T-helper 17 cell (primary cell): ENCODE data around the gene NTN4. TPM values are rescaled to one million over a fixed set of nuclear protein-coding genes. Genes with fewer than 3 reads are reported as not detected.
"Not testable (repeated sequence)": the region's sequence is repeated elsewhere in the genome, so short reads cannot be mapped to it uniquely, and the experiment has no call there.

Experiments
- ATAC-seq: fragments of 150-1000 bp; cut with Tn5 transposase; 2 replicates; pipeline ENCODE4 v1.10.0; 2021; ENCODE audit warnings: mild to moderate bottlenecking, moderate library complexity
- DNase-seq, 3 donors: peaks; one replicate each; pipeline versions ENCODE4 v3.0.0 to v3.0.0-alpha.2; 2020 to 2021
- H3K9me3 ChIP-seq: one replicate; pipeline ENCODE4 v1.7.0; 2013; ENCODE audit warnings: low read length, mild to moderate bottlenecking; ENCODE audit not compliant: control insufficient read depth, poor library complexity, severe bottlenecking
- H3K27ac Mint-ChIP-seq: one replicate; pipeline ENCODE4 v1.8.0; 2022; ENCODE audit warnings: mild to moderate bottlenecking, moderate library complexity, mixed read lengths
- H3K27me3 Mint-ChIP-seq: one replicate; pipeline ENCODE4 v1.8.0; 2022; ENCODE audit warnings: mixed read lengths
- H3K36me3 Mint-ChIP-seq: one replicate; pipeline ENCODE4 v1.8.0; 2022; ENCODE audit warnings: low read depth, mixed read lengths
- H3K4me1 Mint-ChIP-seq: one replicate; pipeline ENCODE4 v1.8.0; 2022; ENCODE audit warnings: mild to moderate bottlenecking, mixed read lengths
- H3K4me3 Mint-ChIP-seq: one replicate; pipeline ENCODE4 v1.8.0; 2022; ENCODE audit warnings: mild to moderate bottlenecking, moderate library complexity, mixed read lengths
- total RNA-seq, 4 donors: library from RNA in 2 of 4; stranded (reverse) in 2 of 4; gene quantifications; one replicate each; pipeline ENCODE4 v1.2.3 and lab custom pipeline; 2022 to 2026

NTN4 gene
- total RNA-seq, 2 donors from 2014 or later: 4.8 to 7.6 TPM

- H3K36me3 Mint-ChIP-seq: peaks cover 2% of the 10 kb centered on the region
- H3K27me3 Mint-ChIP-seq: peaks cover 5% of the 10 kb centered on the region
- no peaks in the 10 kb centered on the region for H3K4me1 Mint-ChIP-seq
- no peak for DNase-seq
- H3K9me3 ChIP-seq: no peaks in the 10 kb centered on the region
- no peak overlapping the region for H3K4me3 Mint-ChIP-seq
- no peak overlapping the region for H3K27ac Mint-ChIP-seq
- ATAC-seq: no peak
Measured at GRCh38 chr12:95703986-95704385, 86.6 kb downstream of the NTN4 start.

GRCh38 chr12:95701722-95702418 lies 88.7 kb downstream of the NTN4 start:
- Mint-ChIP-seq H3K4me3 (no peak overlapping the region), H3K27ac (no peak overlapping the region), H3K36me3 (peaks cover 2% of the 10 kb centered on the region), H3K27me3 (peaks cover 5% of the 10 kb centered on the region), H3K4me1 (no peaks in the 10 kb centered on the region)
- no peaks in the 10 kb centered on the region for H3K9me3 ChIP-seq
- DNase-seq: no peak
- ATAC-seq: no peak

- no peak overlapping the region for H3K4me3 Mint-ChIP-seq
- H3K4me1 Mint-ChIP-seq: no peaks in the 10 kb centered on the region
- no peak for ATAC-seq
- no peak overlapping the region for H3K27ac Mint-ChIP-seq
- peaks cover 2% of the 10 kb centered on the region for H3K36me3 Mint-ChIP-seq
- H3K27me3 Mint-ChIP-seq: peaks cover 5% of the 10 kb centered on the region
- H3K9me3 ChIP-seq: no peaks in the 10 kb centered on the region
- DNase-seq: no peak
Measured at GRCh38 chr12:95701275-95701674, 89.3 kb downstream of the NTN4 start.

- ATAC-seq: no peak
- DNase-seq: no peak
- H3K4me3 Mint-ChIP-seq: no peak overlapping the region
- peaks cover 5% of the 10 kb centered on the region for H3K27me3 Mint-ChIP-seq
- no peaks in the 10 kb centered on the region for H3K9me3 ChIP-seq
- H3K27ac Mint-ChIP-seq: no peak overlapping the region
- peaks cover 3% of the 10 kb centered on the region for H3K36me3 Mint-ChIP-seq
- no peaks in the 10 kb centered on the region for H3K4me1 Mint-ChIP-seq
Measured at GRCh38 chr12:95700316-95700785, 90.2 kb downstream of the NTN4 start.

- peaks cover 2% of the 10 kb centered on the region for H3K27me3 Mint-ChIP-seq
- DNase-seq (no peak), ATAC-seq (no peak)
- no peaks in the 10 kb centered on the region for H3K4me1 Mint-ChIP-seq
- H3K9me3 ChIP-seq: no peaks in the 10 kb centered on the region
- no peak overlapping the region for H3K4me3 Mint-ChIP-seq
- H3K36me3 Mint-ChIP-seq: peaks cover 2% of the 10 kb centered on the region
- no peak overlapping the region for H3K27ac Mint-ChIP-seq
Measured at GRCh38 chr12:95699579-95699978, 91.0 kb downstream of the NTN4 start.

- Mint-ChIP-seq H3K27ac (no peak overlapping the region), H3K27me3 (no peaks in the 10 kb centered on the region), H3K4me1 (no peaks in the 10 kb centered on the region), H3K36me3 (peaks cover 3% of the 10 kb centered on the region), H3K4me3 (no peak overlapping the region)
- H3K9me3 ChIP-seq: no peaks in the 10 kb centered on the region
- DNase-seq (no peak), ATAC-seq (no peak)
Measured at GRCh38 chr12:95694136-95694535, 96.4 kb downstream of the NTN4 start.

- no peak for DNase-seq
- no peak for ATAC-seq
- Mint-ChIP-seq H3K36me3 (peaks cover 3% of the 10 kb centered on the region), H3K4me1 (no peaks in the 10 kb centered on the region), H3K4me3 (no peak overlapping the region), H3K27me3 (no peaks in the 10 kb centered on the region), H3K27ac (no peak overlapping the region)
- no peaks in the 10 kb centered on the region for H3K9me3 ChIP-seq
Measured at GRCh38 chr12:95693689-95694088, 96.9 kb downstream of the NTN4 start.

- no peaks in the 10 kb centered on the region for H3K9me3 ChIP-seq
- Mint-ChIP-seq H3K27ac (peak overlapping the region; percentile 8), H3K4me1 (no peaks in the 10 kb centered on the region), H3K27me3 (no peaks in the 10 kb centered on the region), H3K4me3 (no peak overlapping the region), H3K36me3 (peaks cover 3% of the 10 kb centered on the region)
- ATAC-seq (no peak), DNase-seq (no peak)
Measured at GRCh38 chr12:95690861-95691635, 99.5 kb downstream of the NTN4 start.

- no peak overlapping the region for H3K4me3 Mint-ChIP-seq
- no peak overlapping the region for H3K27ac Mint-ChIP-seq
- no peaks in the 10 kb centered on the region for H3K36me3 Mint-ChIP-seq
- no peak for ATAC-seq
- H3K9me3 ChIP-seq: no peaks in the 10 kb centered on the region
- no peak for DNase-seq
- no peaks in the 10 kb centered on the region for H3K27me3 Mint-ChIP-seq
- H3K4me1 Mint-ChIP-seq: no peaks in the 10 kb centered on the region
Measured at GRCh38 chr12:95687937-95688336, 102.6 kb downstream of the NTN4 start.

GRCh38 chr12:95683418-95683817 lies 107.1 kb downstream of the NTN4 start:
- no peak for DNase-seq
- H3K4me3 Mint-ChIP-seq: no peak overlapping the region
- H3K36me3 Mint-ChIP-seq: peaks cover 2% of the 10 kb centered on the region
- H3K27ac Mint-ChIP-seq: no peak overlapping the region
- ATAC-seq: no peak
- H3K9me3 ChIP-seq: no peaks in the 10 kb centered on the region
- H3K27me3 Mint-ChIP-seq: no peaks in the 10 kb centered on the region
- H3K4me1 Mint-ChIP-seq: no peaks in the 10 kb centered on the region

GRCh38 chr12:95681210-95681765 lies 109.3 kb downstream of the NTN4 start:
- H3K4me3 Mint-ChIP-seq: no peak overlapping the region
- no peak for DNase-seq
- H3K27ac Mint-ChIP-seq: peak overlapping the region; percentile 8
- no peaks in the 10 kb centered on the region for H3K9me3 ChIP-seq
- H3K4me1 Mint-ChIP-seq: no peaks in the 10 kb centered on the region
- H3K36me3 Mint-ChIP-seq: peaks cover 2% of the 10 kb centered on the region
- H3K27me3 Mint-ChIP-seq: no peaks in the 10 kb centered on the region
- ATAC-seq: no peak

- Mint-ChIP-seq H3K4me3 (no peak overlapping the region), H3K36me3 (peaks cover 2% of the 10 kb centered on the region), H3K4me1 (no peaks in the 10 kb centered on the region), H3K27ac (no peak overlapping the region), H3K27me3 (no peaks in the 10 kb centered on the region)
- ATAC-seq: no peak
- no peaks in the 10 kb centered on the region for H3K9me3 ChIP-seq
- no peak for DNase-seq
Measured at GRCh38 chr12:95678684-95679083, 111.9 kb downstream of the NTN4 start.

- H3K27me3 Mint-ChIP-seq, H3K27ac Mint-ChIP-seq, H3K4me1 Mint-ChIP-seq: not testable (repeated sequence)
Measured at GRCh38 chr12:95677782-95678181, 112.8 kb downstream of the NTN4 start.

More at GRCh38 chr12:95677782-95678181, 112.8 kb downstream of the NTN4 start:
- ATAC-seq, H3K36me3 Mint-ChIP-seq, H3K4me3 Mint-ChIP-seq, DNase-seq, H3K9me3 ChIP-seq: not testable (repeated sequence)
